GM12873 (cell line): Measurements from ENCODE around the gene SETD2.

Experiments
- CTCF ChIP-seq: IDR thresholded peaks from 2 replicates; pipeline ENCODE4 v1.5.1; 2012; ENCODE audit warnings: low read depth, mild to moderate bottlenecking, moderate library complexity, low read length, control low read depth; ENCODE audit not compliant: insufficient read depth; ENCODE audit errors: missing control alignments

SETD2 gene

GRCh38 chr3:47164007-47164881, at the start of gene SETD2:
SETD2 (minus strand) TSS chr3:47164113; CDS start chr3:47163924, 189 bp downstream.
- TF ChIP-seq CTCF: peak; percentile 48

GRCh38 chr3:47210863-47211405, 47.0 kb upstream of the SETD2 start:
- no peak for TF ChIP-seq CTCF

GRCh38 chr3:47204875-47205274, 41.0 kb upstream of the SETD2 start:
- TF ChIP-seq CTCF: no peak

GRCh38 chr3:47202542-47202941, 38.6 kb upstream of the SETD2 start:
- no peak for TF ChIP-seq CTCF

GRCh38 chr3:47197287-47197686, 33.4 kb upstream of the SETD2 start:
- no peak for TF ChIP-seq CTCF

- no peak for TF ChIP-seq CTCF
Measured at GRCh38 chr3:47194994-47195393, 31.1 kb upstream of the SETD2 start.

- no peak for TF ChIP-seq CTCF
Measured at GRCh38 chr3:47193871-47194859, 30.3 kb upstream of the SETD2 start.
